Keratinocyte (primary cell): Measurements from ENCODE around the gene TSHZ1. TPM values are rescaled to one million over a fixed set of nuclear protein-coding genes. Genes with fewer than 3 reads are reported as not detected.

Experiments used
- DNase-seq: peaks from one replicate; pipeline ENCODE4 v3.0.0-alpha.2; 2011; ENCODE audit warnings: low read depth, missing footprints, low spot score
- FAIRE-seq: peaks from 2 replicates; lab custom pipeline; 2011; peaks lifted over from hg19 to GRCh38; lab: Jason Lieb, UNC
- H2AFZ ChIP-seq: 2 replicates; pipeline ENCODE4 v1.6.0; 2012; ENCODE audit warnings: low read length, control low read depth, inconsistent platforms; ENCODE audit not compliant: control insufficient read depth
- H3K27ac ChIP-seq: 2 replicates; pipeline ENCODE4 v1.5.1; 2011; ENCODE audit warnings: low read length; ENCODE audit not compliant: control insufficient read depth, insufficient read depth
- H3K27me3 ChIP-seq: 3 replicates; pipeline ENCODE4 v1.6.0; 2011; ENCODE audit warnings: low read length; ENCODE audit not compliant: control insufficient read depth, insufficient read depth; ENCODE audit errors: extremely low read depth
- H3K36me3 ChIP-seq, 2 experiments: 2 replicates in 1 of 2; 3 replicates in 1 of 2; pipeline ENCODE4 v1.5.1; 2011; ENCODE audit warnings: low read length in 2 of 2, mild to moderate bottlenecking in 1 of 2; ENCODE audit not compliant: control insufficient read depth in 2 of 2, insufficient read depth in 2 of 2; ENCODE audit errors: extremely low read depth in 1 of 2
- H3K4me1 ChIP-seq: 3 replicates; pipeline ENCODE4 v1.5.1; 2011; ENCODE audit warnings: low read length; ENCODE audit not compliant: control insufficient read depth, insufficient read depth; ENCODE audit errors: extremely low read depth
- H3K4me2 ChIP-seq: 3 replicates; pipeline ENCODE4 v1.6.0; 2011; ENCODE audit warnings: low read depth, low read length; ENCODE audit not compliant: control insufficient read depth, insufficient read depth; ENCODE audit errors: extremely low read depth
- H3K4me3 ChIP-seq, 3 experiments: fragments of 200-600 bp in 1 of 3; sonication (generic) in 1 of 3; 2 replicates in 2 of 3; 3 replicates in 1 of 3; pipeline ENCODE4 v1.5.1; 2011 to 2016; ENCODE audit warnings: low read length in 3 of 3, mild to moderate bottlenecking in 3 of 3, control low read depth in 2 of 3, inconsistent platforms in 1 of 3, low read depth in 1 of 3, mixed read lengths in 1 of 3, mixed run types in 1 of 3, moderate library complexity in 1 of 3; ENCODE audit not compliant: control insufficient read depth in 2 of 3, insufficient read depth in 2 of 3; ENCODE audit errors: extremely low read depth in 1 of 3
- H3K79me2 ChIP-seq: 2 replicates; pipeline ENCODE4 v1.6.0; 2012; ENCODE audit warnings: low read length; ENCODE audit not compliant: control insufficient read depth, insufficient read depth
- H3K9ac ChIP-seq: 3 replicates; pipeline ENCODE4 v1.6.0; 2011; ENCODE audit warnings: low read length; ENCODE audit not compliant: control insufficient read depth, insufficient read depth; ENCODE audit errors: extremely low read depth
- H3K9me1 ChIP-seq: 3 replicates; pipeline ENCODE4 v1.6.0; 2011; ENCODE audit warnings: low read length; ENCODE audit not compliant: control insufficient read depth, insufficient read depth; ENCODE audit errors: extremely low read depth
- H3K9me3 ChIP-seq: 2 replicates; pipeline ENCODE4 v1.5.1; 2012; ENCODE audit warnings: low read depth, low read length; ENCODE audit not compliant: control insufficient read depth
- H4K20me1 ChIP-seq: 3 replicates; pipeline ENCODE4 v1.6.0; 2011; ENCODE audit warnings: low read length; ENCODE audit not compliant: control insufficient read depth, insufficient read depth; ENCODE audit errors: extremely low read depth
- EZH2 ChIP-seq: IDR thresholded peaks from one replicate; pipeline ENCODE4 v1.6.1; 2012; ENCODE audit warnings: inconsistent platforms, mild to moderate bottlenecking, low read length, moderate library complexity
- dilution Hi-C: fragments of 300-500 bp; cut with MboI; formaldehyde crosslinking; loops from one replicate; pipeline ENCODE4 v1.7.0; 2020; ENCODE audit warnings: low sequenced_read_pairs; ENCODE audit not compliant: extremely low pct_ligation_motif_present
- polyA plus RNA-seq, 5 experiments: library from polyadenylated mRNA; depleted of rRNA in 3 of 5; stranded (reverse) in 3 of 5; stranded (forward) in 1 of 5; unstranded in 1 of 5; fragments of >200 nt; gene quantifications; 1 replicate in 1 of 5; 2 replicates in 3 of 5; 3 replicates in 1 of 5; pipeline versions ENCODE4 v1.2.1 to v1.2.3, GENCODE V29; 2011 to 2012; ENCODE audit warnings: missing spikeins in 2 of 5, low read depth in 1 of 5, low replicate concordance in 1 of 5
- TF ChIP-seq, protein P1 (sequence below), 3 experiments: IDR thresholded peaks in 1 of 3; conservative IDR thresholded peaks in 1 of 3; optimal IDR thresholded peaks in 1 of 3; 2 replicates in 2 of 3; 3 replicates in 1 of 3; pipeline versions ENCODE3 to v1.5.1; 2011; ENCODE audit warnings: low read length in 3 of 3, mild to moderate bottlenecking in 3 of 3, moderate library complexity in 2 of 3, control low read depth in 1 of 3, inconsistent platforms in 1 of 3; ENCODE audit not compliant: insufficient read depth in 2 of 3; ENCODE audit errors: extremely low read depth in 1 of 3

TSHZ1 gene
- polyA plus RNA-seq, 1 donor (not counting 4 experiments of a cell fraction or from before 2014, with no cell fraction given), result 2.2 TPM

DNA sequence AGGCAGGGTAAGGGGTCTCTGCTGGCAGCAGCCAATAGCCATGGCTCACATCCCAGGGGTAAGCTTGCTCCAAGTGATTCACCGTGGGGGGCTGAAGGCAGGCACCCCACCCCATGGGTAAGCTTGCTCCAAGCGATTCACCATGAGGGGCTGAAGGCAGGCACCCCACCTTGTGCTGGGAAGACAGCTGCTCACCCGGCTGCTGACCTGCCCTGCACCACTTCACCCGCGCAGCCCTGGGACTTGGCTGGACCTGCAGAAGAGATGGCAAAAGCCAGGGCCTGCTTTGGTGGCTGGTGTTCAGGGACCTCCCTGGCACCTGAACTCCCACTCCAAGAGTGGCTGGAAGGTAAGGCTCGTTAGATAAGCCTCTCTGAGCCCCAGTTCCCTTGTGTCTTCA is 20.9 kb upstream of the TSHZ1 start:
- Histone ChIP-seq H3K4me3 (no peak overlapping the region), H3K9me3 (no peaks in the 10 kb centered on the region), H3K79me2 (no peaks in the 10 kb centered on the region), H3K36me3 (no peaks in the 10 kb centered on the region), H3K27me3 (no peaks in the 10 kb centered on the region), H3K27ac (no peak overlapping the region), H4K20me1 (no peaks in the 10 kb centered on the region), H3K9me1 (no peaks in the 10 kb centered on the region), H3K4me1 (peaks cover 9% of the 10 kb centered on the region), H3K9ac (no peak overlapping the region), H2AFZ (no peak overlapping the region), H3K4me2 (no peak overlapping the region)
- TF ChIP-seq, protein P1, sequence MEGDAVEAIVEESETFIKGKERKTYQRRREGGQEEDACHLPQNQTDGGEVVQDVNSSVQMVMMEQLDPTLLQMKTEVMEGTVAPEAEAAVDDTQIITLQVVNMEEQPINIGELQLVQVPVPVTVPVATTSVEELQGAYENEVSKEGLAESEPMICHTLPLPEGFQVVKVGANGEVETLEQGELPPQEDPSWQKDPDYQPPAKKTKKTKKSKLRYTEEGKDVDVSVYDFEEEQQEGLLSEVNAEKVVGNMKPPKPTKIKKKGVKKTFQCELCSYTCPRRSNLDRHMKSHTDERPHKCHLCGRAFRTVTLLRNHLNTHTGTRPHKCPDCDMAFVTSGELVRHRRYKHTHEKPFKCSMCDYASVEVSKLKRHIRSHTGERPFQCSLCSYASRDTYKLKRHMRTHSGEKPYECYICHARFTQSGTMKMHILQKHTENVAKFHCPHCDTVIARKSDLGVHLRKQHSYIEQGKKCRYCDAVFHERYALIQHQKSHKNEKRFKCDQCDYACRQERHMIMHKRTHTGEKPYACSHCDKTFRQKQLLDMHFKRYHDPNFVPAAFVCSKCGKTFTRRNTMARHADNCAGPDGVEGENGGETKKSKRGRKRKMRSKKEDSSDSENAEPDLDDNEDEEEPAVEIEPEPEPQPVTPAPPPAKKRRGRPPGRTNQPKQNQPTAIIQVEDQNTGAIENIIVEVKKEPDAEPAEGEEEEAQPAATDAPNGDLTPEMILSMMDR (optimal IDR thresholded peaks at IDR 0.05 in 1 of 3, IDR thresholded peaks at IDR 0.05 in 1 of 3, conservative IDR thresholded peaks at IDR 0.05 in 1 of 3; ENCODE audit: extremely low read depth in 1 of 3, insufficient read depth in 2 of 3, low read length in 3 of 3), result no peak
- TF ChIP-seq EZH2, result no peak
- dilution Hi-C loops, result no loop called here
- DNase-seq, result no peak
- no peak for FAIRE-seq

DNA sequence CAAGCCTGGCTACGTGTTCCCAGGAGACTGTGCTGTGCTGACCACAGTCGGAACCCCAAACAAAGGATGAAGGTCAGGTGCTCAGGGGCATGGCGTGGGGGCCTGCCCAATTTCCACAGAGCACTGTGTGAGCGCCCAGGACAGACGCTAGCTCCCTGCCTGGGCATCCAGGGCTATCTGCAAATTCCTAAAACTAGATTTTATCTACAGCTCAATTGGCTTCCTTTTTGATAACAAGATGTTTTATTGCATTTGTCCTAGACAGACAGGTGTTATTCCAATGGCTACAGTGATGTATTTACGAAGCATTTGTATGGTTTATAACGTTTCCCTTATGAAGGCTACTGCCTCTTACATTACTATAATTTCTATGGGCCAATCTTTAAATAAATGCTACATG is 17.7 kb upstream of the TSHZ1 start:
- FAIRE-seq, result no peak
- dilution Hi-C loops, result no loop called here
- H3K27me3 ChIP-seq, result no peaks in the 10 kb centered on the region

More for the DNA sequence above, 17.7 kb upstream of the TSHZ1 start:
- Histone ChIP-seq H3K9me1 (no peaks in the 10 kb centered on the region), H3K4me2 (no peak overlapping the region), H3K36me3 (no peaks in the 10 kb centered on the region), H4K20me1 (no peaks in the 10 kb centered on the region), H3K79me2 (no peaks in the 10 kb centered on the region), H3K4me3 (no peak overlapping the region), H2AFZ (no peak overlapping the region), H3K27ac (no peak overlapping the region), H3K9me3 (no peaks in the 10 kb centered on the region), H3K9ac (no peak overlapping the region), H3K4me1 (no peaks in the 10 kb centered on the region)
- no peak for DNase-seq
- TF ChIP-seq, protein P1 (optimal IDR thresholded peaks at IDR 0.05 in 1 of 3, IDR thresholded peaks at IDR 0.05 in 1 of 3, conservative IDR thresholded peaks at IDR 0.05 in 1 of 3; ENCODE audit: extremely low read depth in 1 of 3, insufficient read depth in 2 of 3, low read length in 3 of 3), result no peak
- no peak for TF ChIP-seq EZH2
